Activated T-helper 17 cell treated with anti-CD3 and anti-CD28 coated beads, Interleukin-2, amount 50 U/mL, for 72 hours (primary cell): ENCODE data around the gene PLXNA2. TPM values are rescaled to one million over a fixed set of nuclear protein-coding genes. Genes with fewer than 3 reads are reported as not detected.

Experiments used
- ATAC-seq: fragments of 150-1000 bp; cut with Tn5 transposase; replicated peaks from 2 replicates; pipeline ENCODE4 v1.10.0; 2021; ENCODE audit warnings: mild to moderate bottlenecking, moderate library complexity
- H3K27ac Mint-ChIP-seq: one replicate; pipeline ENCODE4 v1.8.0; 2022; ENCODE audit warnings: mixed read lengths
- H3K27me3 Mint-ChIP-seq: one replicate; pipeline ENCODE4 v1.8.0; 2022; ENCODE audit warnings: mixed read lengths
- H3K36me3 Mint-ChIP-seq: one replicate; pipeline ENCODE4 v1.8.0; 2022; ENCODE audit warnings: low read depth, mild to moderate bottlenecking, mixed read lengths
- H3K4me1 Mint-ChIP-seq: one replicate; pipeline ENCODE4 v1.8.0; 2022; ENCODE audit warnings: mixed read lengths
- H3K4me3 Mint-ChIP-seq: one replicate; pipeline ENCODE4 v1.8.0; 2022; ENCODE audit warnings: mild to moderate bottlenecking, mixed read lengths
- H3K9me3 Mint-ChIP-seq: one replicate; pipeline ENCODE4 v1.8.0; 2022; ENCODE audit warnings: mixed read lengths
- total RNA-seq, 2 donors: library from RNA; stranded (reverse); gene quantifications; one replicate each; pipeline ENCODE4 v1.2.3, GENCODE V29; 2022

PLXNA2 gene
- total RNA-seq, 2 donors from 2014 or later, result 0.09 TPM; not detected in 1

DNA sequence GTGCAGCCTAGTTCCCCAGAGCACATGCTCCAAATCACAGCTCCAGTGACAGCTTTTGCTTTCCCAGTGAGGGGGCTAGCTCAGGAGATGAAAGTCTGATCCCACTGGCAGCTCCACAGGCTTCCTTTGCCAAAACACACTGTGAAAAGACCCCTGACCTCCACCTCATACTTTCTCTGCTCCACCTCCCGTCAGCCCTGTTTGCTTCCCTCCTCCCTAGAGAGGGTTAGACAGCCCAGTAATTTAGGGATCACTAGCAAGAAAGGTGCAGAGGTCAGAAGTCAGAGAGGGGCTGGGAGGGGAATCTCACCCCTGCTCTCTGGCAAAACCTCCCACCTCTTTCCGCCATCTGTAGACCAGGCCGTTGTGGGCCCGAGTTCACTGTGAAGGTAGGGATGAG, 62.8 kb downstream of the PLXNA2 start:
- Mint-ChIP-seq H3K27ac (no peak overlapping the region), H3K4me1 (no peaks in the 10 kb centered on the region), H3K27me3 (peaks cover 27% of the 10 kb centered on the region), H3K36me3 (no peaks in the 10 kb centered on the region), H3K4me3 (no peak overlapping the region), H3K9me3 (no peaks in the 10 kb centered on the region)
- ATAC-seq, result no peak

GRCh38 chr1:208180421-208180820, 63.8 kb downstream of the PLXNA2 start:
- no peak for ATAC-seq
- Mint-ChIP-seq H3K27ac (no peak overlapping the region), H3K4me3 (no peak overlapping the region), H3K4me1 (no peaks in the 10 kb centered on the region), H3K27me3 (peaks cover 21% of the 10 kb centered on the region), H3K36me3 (no peaks in the 10 kb centered on the region), H3K9me3 (no peaks in the 10 kb centered on the region)

- Mint-ChIP-seq H3K9me3 (no peaks in the 10 kb centered on the region), H3K36me3 (no peaks in the 10 kb centered on the region), H3K4me1 (no peaks in the 10 kb centered on the region), H3K27ac (no peak overlapping the region), H3K27me3 (peaks cover 21% of the 10 kb centered on the region), H3K4me3 (no peak overlapping the region)
- ATAC-seq, result no peak
Measured at GRCh38 chr1:208179961-208180409, 64.2 kb downstream of the PLXNA2 start.

GRCh38 chr1:208179263-208179816, 64.8 kb downstream of the PLXNA2 start:
- no peak for ATAC-seq
- H3K27me3 Mint-ChIP-seq, result peaks cover 21% of the 10 kb centered on the region
- H3K4me1 Mint-ChIP-seq, result no peaks in the 10 kb centered on the region

GRCh38 chr1:208178091-208178529, 66.1 kb downstream of the PLXNA2 start:
- no peak for ATAC-seq
- H3K27me3 Mint-ChIP-seq, result peaks cover 20% of the 10 kb centered on the region
- H3K36me3 Mint-ChIP-seq, result no peaks in the 10 kb centered on the region
- no peaks in the 10 kb centered on the region for H3K9me3 Mint-ChIP-seq
- no peak overlapping the region for H3K27ac Mint-ChIP-seq
- no peaks in the 10 kb centered on the region for H3K4me1 Mint-ChIP-seq
- H3K4me3 Mint-ChIP-seq, result no peak overlapping the region

More at GRCh38 chr1:208179263-208179816, 64.8 kb downstream of the PLXNA2 start:
- H3K4me3 Mint-ChIP-seq, result no peak overlapping the region
- no peak overlapping the region for H3K27ac Mint-ChIP-seq
- H3K36me3 Mint-ChIP-seq, result no peaks in the 10 kb centered on the region
- no peaks in the 10 kb centered on the region for H3K9me3 Mint-ChIP-seq

DNA sequence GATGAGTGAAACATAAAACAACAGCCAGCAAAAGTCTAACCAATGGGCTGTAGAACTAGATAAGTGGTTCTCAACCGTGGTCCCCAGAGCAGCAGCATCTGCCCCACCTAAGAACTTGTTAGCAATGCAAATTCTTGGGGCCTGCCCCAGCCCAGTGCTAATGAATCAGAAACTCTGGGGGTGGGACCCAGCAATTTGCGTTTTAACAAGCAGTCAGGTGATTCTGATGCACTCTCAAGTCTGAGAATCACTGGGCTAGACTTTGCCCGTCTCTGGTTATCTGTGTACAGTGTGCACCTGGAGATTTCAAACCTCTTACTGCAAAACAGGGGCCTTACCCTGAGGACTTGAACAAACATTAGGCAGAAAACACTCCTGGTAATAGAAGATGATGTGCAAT, 66.5 kb downstream of the PLXNA2 start:
- ATAC-seq, result no peak
- H3K27ac Mint-ChIP-seq, result no peak overlapping the region
- peaks cover 16% of the 10 kb centered on the region for H3K27me3 Mint-ChIP-seq
- H3K4me3 Mint-ChIP-seq, result no peak overlapping the region
- H3K36me3 Mint-ChIP-seq, result no peaks in the 10 kb centered on the region
- H3K9me3 Mint-ChIP-seq, result no peaks in the 10 kb centered on the region
- H3K4me1 Mint-ChIP-seq, result no peaks in the 10 kb centered on the region

DNA sequence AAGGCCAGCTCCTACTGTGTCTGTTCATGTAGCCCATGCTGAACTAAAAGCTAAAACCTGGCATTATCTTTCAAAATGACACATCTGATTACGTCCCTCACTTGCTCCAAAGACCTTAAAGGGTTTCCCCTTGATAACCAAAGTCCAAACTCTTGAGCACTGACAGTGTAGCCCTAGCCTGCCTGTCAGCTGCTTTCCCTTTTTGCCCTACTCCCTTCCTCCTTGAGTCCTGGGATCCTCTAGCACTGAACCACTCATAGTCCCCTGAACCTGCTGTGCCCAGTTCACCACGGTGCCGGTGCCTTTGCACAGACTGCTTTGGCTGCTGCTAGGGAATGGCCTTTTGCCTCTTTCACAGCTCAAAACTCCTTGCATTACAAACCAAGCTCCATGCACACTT, 67.5 kb downstream of the PLXNA2 start:
- Mint-ChIP-seq H3K4me1 (no peaks in the 10 kb centered on the region), H3K27ac (no peak overlapping the region), H3K36me3 (no peaks in the 10 kb centered on the region), H3K9me3 (no peaks in the 10 kb centered on the region), H3K27me3 (peaks cover 9% of the 10 kb centered on the region), H3K4me3 (no peak overlapping the region)
- no peak for ATAC-seq

DNA sequence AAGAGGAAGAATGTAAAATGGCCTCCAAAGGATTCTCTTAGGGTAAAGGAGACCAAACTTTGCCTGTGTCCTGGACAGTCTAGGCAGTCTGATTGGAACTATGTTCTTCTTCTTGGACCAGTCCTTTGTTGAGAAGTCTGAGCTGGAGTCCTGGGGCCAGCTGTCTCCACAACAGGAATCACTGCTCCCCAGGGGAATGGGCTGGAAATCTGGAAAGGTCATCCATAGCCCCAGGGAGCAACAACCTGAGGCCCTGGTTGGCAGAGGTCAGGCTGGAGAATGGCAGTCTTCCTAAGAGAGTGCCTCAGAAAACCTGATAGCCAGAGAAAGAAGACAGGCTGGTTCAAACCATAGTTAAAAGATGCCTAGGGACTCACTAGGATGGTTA, 68.7 kb downstream of the PLXNA2 start:
- Mint-ChIP-seq H3K9me3 (no peaks in the 10 kb centered on the region), H3K4me3 (no peak overlapping the region), H3K4me1 (no peaks in the 10 kb centered on the region), H3K27ac (no peak overlapping the region), H3K36me3 (no peaks in the 10 kb centered on the region), H3K27me3 (peaks cover 6% of the 10 kb centered on the region)
- no peak for ATAC-seq

DNA sequence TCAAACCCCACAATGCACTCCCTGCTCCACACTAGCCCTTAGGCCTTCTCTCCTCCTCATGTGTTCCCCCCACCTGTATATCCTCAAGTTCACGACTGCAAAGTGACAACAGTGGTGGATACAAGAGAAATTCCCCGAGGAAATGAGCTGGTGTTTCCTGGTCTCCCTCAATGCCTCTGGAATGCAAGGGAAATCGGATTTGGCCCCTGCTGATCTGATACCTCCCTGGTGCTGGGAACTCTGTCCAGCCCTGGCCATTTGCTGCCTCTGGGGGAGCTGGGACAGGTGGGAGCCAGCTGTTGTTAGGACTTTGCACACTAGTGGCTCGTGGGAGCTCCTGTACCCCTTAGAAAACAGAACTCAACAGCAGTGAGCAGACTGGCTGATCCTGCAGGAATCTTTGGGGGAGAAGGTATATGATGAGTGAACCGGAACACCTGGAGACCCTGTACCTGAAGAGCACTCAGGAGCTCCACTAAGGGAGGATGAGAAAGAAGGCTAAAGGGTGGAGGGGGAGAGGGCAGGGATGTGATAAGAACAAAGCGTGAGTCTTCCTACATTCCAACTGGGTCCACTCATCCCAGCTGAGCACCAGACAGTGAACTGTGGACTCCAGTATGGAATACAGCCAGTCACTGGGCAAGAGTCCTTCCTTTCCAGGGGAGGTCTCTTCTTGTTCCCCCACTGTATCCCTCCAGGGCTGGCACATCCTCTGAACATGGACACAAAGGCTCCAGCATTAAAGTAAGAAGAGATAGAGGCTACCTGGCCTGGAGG, 69.3 kb downstream of the PLXNA2 start:
- Mint-ChIP-seq H3K4me3 (no peak overlapping the region), H3K27ac (no peak overlapping the region), H3K9me3 (no peaks in the 10 kb centered on the region), H3K36me3 (no peaks in the 10 kb centered on the region), H3K27me3 (peaks cover 10% of the 10 kb centered on the region), H3K4me1 (no peaks in the 10 kb centered on the region)
- no peak for ATAC-seq

- H3K36me3 Mint-ChIP-seq, result no peaks in the 10 kb centered on the region
- H3K27me3 Mint-ChIP-seq, result peaks cover 12% of the 10 kb centered on the region
- H3K27ac Mint-ChIP-seq, result no peak overlapping the region
- no peak for ATAC-seq
- no peaks in the 10 kb centered on the region for H3K9me3 Mint-ChIP-seq
- no peaks in the 10 kb centered on the region for H3K4me1 Mint-ChIP-seq
- H3K4me3 Mint-ChIP-seq, result no peak overlapping the region
Measured at GRCh38 chr1:208174200-208174599, 70.0 kb downstream of the PLXNA2 start.

DNA sequence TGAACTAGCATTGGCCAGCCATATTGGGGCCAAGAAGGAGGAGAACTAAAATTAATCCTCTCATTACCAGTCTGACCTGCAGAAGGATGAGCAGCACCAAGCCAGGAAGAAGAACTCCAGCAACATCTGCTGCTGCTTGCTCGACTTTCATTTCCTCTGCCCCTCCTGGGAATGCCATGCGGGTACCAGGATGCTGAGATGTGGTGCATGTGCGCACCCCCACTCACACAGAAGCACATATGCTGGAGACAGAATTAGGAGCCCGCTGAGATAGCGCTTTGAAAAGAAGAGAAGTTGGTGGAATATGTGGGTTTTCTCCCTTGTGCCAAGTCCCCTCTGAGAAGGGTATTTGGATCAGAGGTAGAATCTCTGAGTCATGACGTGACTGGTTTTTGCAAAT, 70.4 kb downstream of the PLXNA2 start:
- Mint-ChIP-seq H3K27me3 (peaks cover 12% of the 10 kb centered on the region), H3K9me3 (no peaks in the 10 kb centered on the region), H3K27ac (no peak overlapping the region), H3K36me3 (no peaks in the 10 kb centered on the region), H3K4me3 (no peak overlapping the region), H3K4me1 (no peaks in the 10 kb centered on the region)
- ATAC-seq, result no peak

GRCh38 chr1:208172423-208173145, 71.6 kb downstream of the PLXNA2 start:
- Mint-ChIP-seq H3K4me3 (no peak overlapping the region), H3K36me3 (no peaks in the 10 kb centered on the region), H3K27ac (no peak overlapping the region), H3K4me1 (no peaks in the 10 kb centered on the region), H3K27me3 (peaks cover 10% of the 10 kb centered on the region), H3K9me3 (no peaks in the 10 kb centered on the region)
- no peak for ATAC-seq

DNA sequence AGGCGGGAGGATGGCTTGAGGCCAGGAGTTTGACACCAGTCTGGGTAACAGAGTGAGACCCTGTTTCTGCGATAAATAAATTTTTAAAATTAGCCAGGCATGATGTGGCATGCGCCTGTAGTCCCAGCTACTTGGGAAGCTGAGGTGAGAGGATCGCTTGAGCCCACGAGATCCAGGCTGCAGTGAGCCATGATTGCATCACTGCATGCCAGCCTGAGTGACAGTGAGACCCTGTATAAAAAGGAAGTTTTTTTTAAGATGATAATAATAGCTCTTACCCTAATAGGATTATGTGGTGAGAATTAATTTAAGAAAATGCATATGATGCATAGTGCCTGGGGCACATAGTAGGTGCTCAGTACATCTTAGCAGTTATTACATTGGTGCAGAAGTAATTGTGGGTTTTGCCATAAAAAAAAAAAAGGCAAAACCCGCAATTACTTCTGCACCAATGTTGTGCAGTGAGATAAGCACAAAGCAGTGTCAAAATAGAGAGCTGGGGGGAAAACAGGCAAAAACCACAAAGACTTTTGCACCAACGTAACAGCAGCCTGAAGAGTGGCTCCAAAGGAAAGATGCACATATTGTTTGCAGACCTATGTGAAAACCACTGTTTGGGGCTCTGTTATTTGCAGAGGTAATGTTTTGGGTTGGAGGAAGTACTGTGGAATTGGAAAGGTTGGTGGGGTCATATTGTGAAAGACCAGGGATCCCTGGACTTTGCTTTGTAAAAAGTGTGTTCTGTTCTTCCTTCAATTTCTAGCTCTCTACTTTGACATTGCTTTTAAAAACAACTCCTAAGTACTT, 72.4 kb downstream of the PLXNA2 start:
- no peaks in the 10 kb centered on the region for H3K9me3 Mint-ChIP-seq
- H3K27me3 Mint-ChIP-seq, result peaks cover 9% of the 10 kb centered on the region
- H3K4me3 Mint-ChIP-seq, result no peak overlapping the region
- no peaks in the 10 kb centered on the region for H3K36me3 Mint-ChIP-seq
- H3K27ac Mint-ChIP-seq, result no peak overlapping the region
- ATAC-seq, result no peak
- H3K4me1 Mint-ChIP-seq, result no peaks in the 10 kb centered on the region

GRCh38 chr1:208170252-208170651, 73.9 kb downstream of the PLXNA2 start:
- H3K4me1 Mint-ChIP-seq, result no peaks in the 10 kb centered on the region
- no peak for ATAC-seq
- no peak overlapping the region for H3K27ac Mint-ChIP-seq
- H3K36me3 Mint-ChIP-seq, result no peaks in the 10 kb centered on the region
- H3K9me3 Mint-ChIP-seq, result no peaks in the 10 kb centered on the region
- no peak overlapping the region for H3K4me3 Mint-ChIP-seq
- peaks cover 19% of the 10 kb centered on the region for H3K27me3 Mint-ChIP-seq
